GM20431 (cell line): ENCODE data around the gene RUNDC3A.

Source experiments
- in situ Hi-C: fragments of 300-500 bp; cut with MseI, MboI; formaldehyde crosslinking; loops from one replicate; pipeline ENCODE4 v1.15.0; 2020; ENCODE audit warnings: low sequenced_read_pairs; ENCODE audit not compliant: unreplicated experiment

Gene RUNDC3A

DNA sequence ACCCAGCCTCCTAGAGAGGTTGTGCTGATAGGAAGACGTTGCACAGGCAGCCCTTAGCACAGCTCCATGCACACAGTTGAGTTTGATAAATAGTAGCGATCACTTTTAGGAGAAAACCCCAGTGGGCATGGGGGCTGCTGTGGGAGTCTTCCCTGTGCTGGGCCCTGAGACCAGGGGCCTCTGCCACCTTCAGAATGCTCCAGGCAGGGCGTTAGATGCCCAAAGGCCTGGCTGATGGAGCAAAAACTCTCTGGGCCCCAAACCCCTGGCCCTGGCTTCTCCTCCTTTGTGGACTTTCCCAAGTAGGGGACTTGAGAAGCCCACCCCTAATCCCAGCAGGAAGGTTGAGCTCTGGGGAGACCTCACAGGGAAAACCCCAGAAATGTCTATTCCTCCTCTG lies 26.1 kb upstream of the RUNDC3A start:
- in situ Hi-C loops, result no loop called here

DNA sequence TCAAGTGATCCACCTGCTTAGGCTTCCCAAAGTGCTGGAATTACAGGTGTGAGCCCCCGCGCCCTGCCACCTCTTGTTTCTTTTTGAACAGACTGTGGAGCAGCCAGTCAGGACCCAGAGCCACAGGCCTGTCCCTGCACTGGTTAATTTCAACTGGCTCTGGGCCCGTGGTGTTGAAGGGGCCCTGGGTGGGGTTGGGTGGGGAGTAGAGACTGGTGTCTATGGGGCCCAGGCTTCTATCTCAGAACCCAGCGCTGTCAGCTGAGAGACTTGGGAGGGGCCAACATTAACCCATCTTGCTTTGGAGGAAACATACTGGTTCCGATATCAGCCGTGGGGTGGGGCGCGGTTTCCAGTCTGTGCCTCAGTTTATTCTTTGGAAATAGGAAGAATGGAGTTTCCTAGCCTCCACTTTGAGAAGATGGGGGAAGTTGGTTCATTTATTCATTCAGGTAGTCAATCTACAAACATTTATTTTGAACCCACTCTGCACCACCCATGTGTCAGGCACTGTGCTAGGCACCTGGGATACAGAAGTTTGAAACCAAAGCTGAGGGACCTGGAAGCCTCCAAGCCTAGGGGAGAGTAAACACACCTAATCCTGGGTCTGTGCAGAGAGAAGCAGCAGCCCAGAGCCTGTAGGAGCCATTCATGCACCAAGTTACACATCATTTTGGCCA lies 24.9 kb upstream of the RUNDC3A start:
- in situ Hi-C loops, result no loop called here

DNA sequence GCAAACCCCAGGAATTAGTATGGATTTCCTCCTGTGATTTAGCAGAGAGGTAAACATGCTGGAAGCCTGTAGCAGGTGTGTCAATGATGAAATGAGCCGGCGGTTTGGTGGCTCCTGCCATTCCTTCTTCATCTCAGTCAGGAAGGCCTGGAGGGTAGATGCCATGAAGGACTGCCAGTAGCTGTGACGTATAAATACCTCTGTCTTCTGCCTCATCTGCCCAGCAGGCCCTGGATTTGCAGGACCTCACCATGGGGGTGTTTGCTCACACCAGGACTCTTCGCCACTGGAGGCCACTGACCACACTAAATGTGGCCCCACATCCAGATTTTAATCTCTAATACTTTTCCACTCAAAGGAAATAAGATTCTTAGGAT lies 24.4 kb upstream of the RUNDC3A start:
- in situ Hi-C loops, result no loop called here

DNA sequence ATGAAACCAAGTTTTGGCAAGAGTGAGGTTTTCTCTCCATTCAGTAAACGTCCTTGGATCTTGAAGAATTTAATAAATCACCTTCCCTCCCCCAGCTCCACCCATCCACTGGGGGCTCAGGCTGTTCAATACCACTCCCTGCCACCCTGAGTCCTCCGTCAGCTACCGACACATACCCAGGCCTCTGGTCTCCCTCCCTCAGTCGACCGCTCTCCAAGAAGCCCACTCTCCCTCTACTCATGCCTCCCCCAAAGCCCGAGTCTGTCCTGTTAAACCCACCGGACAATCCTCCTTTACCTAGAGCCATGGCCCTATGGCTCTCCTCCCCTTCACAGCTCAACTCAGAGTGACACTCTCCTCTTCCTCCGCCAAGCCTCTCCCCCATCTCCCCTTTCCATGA lies 20.8 kb upstream of the RUNDC3A start:
- in situ Hi-C loops, result no loop called here

DNA sequence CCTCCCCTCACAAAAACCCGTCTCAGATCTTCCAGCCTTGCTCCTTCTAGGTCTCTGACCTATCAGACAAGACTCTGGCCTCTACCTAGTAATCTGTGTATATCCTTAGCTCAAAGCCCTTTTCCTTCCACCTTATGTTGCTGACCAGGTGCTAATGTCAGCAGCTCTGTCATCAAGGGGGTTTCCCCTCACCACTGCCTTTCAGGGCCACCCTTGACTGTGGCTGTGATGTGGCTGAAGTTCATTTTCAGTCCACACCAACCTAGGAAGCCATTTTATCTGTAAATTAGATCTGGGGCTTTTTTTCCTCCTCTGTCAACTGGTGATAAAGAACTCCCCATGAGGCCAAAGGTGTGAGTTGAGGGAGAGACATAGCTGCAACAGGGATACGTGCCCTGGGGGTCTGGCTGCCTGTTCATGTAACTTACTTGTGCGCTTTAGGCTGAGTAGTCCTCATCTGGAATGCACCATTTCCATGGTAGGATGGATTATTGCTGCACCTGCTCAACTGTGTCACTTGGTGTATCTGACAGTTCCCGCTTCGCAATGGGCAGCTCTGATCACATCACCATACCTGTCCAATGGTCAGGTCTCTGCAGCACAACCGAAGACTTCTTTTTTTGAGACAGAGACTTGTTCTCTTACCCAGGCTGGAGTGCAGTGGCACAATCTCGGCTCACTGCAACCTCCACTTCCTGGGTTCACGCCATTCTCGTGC lies 14.7 kb upstream of the RUNDC3A start:
- in situ Hi-C loops, result no loop called here

DNA sequence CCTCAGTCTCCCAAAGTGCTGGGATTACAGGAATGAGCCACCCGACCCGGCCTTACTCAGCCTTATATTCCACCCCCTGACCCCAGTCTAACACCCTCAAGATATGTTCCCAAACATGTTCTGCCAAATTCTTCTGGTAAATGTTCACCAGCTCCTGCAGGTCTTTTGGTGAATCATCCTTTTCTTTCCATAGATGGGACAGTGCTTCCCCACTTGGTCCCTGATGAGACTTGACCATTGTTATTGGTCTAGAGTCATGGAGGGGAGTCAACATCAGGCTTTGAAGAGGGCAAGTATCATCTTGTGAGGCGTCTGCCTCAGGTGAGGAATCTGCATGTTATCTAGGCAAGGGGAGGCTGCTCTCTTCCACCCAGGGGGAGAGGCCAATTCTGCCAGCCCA lies 10.4 kb upstream of the RUNDC3A start:
- in situ Hi-C loops, result no loop called here

DNA sequence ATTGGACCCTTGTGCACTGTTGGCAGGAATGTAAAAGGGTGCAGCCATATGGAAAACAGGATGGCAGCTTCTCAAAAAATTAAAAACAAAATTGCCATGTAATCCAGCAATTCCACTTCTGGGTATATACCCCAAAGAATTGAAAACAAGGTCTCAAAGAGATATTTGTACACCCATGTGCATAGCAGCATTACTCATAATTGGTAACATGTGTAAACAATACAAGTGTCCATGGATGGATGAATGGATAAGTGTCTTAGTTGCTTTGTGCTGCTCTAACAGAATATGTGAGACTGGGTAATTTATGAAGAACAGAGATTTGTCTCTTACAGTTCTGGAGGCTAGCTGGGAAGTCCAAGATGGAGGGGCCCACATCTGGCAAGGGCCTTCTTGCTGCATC lies 3.8 kb upstream of the RUNDC3A start:
- in situ Hi-C loops, result no loop called here

DNA sequence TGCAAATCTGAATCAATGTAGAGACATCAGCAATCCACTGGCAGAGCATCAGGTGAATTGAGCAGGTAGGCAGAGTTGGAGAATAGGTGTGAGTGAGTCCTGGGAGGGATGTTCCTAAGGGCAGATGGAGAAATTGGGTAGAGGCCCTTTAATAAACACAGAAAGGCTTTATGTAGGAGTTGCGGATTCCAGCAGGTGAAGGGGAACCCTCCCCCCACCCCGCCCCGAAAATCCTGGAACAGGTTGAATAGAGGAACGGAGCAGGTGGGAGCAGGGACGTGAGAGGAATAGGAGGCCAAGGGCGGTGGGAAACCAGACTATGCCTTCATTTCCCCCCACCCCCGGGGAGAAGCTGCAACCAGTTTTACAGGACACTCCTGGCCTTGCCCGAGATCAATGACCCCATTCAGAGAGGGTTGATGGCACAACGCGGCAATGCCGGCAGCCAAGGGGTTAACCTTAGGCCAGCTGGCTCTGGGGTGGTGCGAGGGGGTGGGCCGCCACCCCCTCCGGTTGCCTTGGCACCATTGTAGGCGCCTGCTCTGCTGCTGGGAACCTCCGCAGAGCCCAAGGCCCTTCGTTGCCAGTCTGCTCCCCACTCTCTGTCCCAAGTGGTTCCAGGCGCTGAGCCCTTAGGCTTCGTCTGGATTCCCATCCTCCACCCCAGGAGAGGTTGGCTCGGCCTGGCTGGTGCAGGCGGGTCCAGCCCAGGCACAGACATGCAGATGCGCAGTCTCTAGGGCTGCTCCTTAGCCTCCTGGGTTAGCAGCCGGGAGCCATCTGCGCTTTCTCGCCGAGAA lies 814 bp upstream of the RUNDC3A start:
- in situ Hi-C loops, result no loop called here

DNA sequence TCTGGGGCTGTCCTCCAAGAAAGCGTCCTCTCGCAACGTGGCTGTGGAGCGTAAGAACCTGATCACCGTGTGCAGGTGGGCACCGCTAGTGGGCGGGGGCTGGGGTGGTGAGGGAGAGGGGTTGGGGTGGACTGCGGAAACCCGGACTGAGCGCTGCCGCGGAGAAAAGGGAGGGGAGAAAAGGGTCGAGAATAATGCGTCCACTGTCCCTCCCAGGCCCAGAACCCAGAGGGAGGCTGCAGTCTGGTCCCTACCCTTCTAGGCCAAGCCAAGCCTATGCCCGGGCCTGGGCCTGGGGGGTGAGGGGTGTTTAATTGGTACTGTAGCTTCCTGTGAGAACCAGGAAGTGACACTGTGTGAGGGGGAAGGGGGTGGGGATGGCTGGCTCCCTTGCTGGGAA lies 464 bp downstream of the RUNDC3A start:
- in situ Hi-C loops, result no loop called here

DNA sequence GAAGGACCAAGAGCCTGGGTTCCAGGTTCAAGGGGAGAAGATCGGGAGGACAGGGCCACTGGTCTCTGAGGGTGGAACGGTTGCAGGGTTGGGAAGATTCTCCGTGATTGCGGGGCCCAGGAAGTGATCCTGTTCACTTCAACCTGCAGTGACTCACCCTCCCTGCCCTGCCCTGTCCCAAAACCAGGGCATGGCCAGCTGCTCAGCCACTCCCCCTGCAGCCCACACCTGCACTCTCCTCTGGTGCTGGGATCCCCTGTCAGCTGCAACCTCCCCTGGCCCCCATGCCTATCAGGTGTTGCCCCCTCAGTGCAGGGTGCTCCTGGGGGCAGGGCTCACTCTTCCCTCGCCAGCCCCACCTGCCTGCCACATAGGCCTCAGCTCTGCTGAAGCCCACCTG lies 1.1 kb downstream of the RUNDC3A start:
- in situ Hi-C loops, result no loop called here

DNA sequence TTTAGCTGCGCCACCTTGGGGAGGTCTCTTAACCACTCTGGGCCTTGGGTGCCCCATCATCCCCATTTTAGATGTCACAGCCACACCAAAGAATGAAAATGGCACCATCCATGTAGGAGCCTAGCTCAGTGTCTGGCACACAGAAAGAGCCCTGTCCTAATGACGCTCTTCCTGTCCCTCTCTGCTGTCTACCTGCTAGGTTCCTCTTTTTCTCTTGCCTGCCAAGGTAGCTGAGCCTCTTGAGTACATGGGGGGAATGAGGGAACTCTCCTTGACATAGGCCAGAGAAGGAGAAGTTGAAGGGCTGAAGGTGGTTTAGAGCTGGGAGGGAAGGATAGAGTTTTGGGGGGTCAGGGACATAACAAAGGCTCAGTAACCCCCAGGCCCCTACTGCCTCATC lies 1.8 kb downstream of the RUNDC3A start:
- in situ Hi-C loops, result loop anchor here (10.0 kb wide), 1 partner anchor 55 kb away; no protein-coding TSS in a partner anchor

DNA sequence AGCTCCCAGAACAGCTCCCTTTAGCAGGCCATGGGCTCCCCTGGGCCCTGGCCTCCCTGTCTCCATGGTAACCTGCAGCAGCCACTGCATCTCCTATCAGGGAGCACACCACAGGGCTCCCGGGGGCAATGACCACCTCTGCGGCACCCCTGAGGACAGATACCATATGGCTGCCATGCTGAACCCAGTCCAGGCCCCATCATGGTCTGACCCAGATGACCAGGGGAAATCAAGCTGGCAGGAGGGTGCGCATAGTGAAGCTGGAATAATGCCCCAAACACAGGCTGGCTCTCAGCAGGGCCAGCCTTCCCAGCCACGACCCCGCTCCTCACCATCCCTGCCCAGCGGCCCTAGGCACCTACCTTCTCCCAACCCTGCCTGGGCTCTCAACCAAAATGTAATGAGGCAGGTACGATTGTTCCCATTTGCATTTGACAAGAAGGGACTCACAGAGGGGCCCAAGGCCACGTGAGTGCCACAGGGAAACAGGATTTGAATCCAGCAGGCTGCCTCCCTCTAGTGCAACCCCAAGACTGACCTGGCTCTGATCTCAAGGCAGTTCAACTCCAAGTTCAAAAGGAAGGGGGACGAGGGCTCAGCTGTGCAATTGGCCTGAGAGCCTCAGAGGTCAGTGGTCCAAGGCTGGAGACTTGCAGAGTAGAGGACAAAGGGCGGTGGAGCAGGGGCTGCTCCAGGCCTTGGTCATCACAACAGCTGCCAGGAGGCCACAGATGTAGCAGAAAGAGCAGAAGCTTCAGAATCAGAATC lies 2.4 kb downstream of the RUNDC3A start:
- in situ Hi-C loops, result loop anchor here (10.0 kb wide), 1 partner anchor 56 kb away; no protein-coding TSS in a partner anchor

DNA sequence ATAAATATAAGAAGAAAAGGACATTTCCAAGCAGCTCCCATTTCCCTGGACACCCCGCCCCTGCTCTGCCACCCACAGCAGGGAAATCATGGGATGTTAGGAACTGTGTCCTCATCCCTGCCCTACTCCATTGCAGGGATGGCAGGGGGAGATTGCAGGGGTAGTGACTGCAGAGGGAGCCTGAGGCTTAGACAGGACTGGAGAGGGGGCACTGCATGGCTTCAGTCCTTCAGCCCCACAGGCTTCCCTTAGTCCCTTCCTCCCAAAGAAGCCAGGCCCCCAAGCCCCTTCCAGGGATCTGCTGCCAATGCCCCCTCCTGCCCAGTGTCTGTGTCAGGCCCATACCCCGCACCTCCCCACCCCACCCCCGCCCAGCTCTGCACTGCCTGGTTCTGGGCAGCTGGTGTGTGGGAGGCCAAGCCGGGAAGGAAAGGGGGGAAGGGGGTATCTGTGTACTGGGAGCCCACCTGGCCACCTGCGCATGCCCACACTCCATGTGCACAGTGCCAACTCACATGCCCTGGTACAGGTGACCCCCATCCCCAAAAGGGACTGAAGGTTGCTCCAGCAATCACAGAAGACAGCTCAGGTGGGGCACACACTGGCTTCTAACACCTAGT lies 3.3 kb downstream of the RUNDC3A start:
- in situ Hi-C loops, result loop anchor here (10.0 kb wide), 1 partner anchor 57 kb away; no protein-coding TSS in a partner anchor

DNA sequence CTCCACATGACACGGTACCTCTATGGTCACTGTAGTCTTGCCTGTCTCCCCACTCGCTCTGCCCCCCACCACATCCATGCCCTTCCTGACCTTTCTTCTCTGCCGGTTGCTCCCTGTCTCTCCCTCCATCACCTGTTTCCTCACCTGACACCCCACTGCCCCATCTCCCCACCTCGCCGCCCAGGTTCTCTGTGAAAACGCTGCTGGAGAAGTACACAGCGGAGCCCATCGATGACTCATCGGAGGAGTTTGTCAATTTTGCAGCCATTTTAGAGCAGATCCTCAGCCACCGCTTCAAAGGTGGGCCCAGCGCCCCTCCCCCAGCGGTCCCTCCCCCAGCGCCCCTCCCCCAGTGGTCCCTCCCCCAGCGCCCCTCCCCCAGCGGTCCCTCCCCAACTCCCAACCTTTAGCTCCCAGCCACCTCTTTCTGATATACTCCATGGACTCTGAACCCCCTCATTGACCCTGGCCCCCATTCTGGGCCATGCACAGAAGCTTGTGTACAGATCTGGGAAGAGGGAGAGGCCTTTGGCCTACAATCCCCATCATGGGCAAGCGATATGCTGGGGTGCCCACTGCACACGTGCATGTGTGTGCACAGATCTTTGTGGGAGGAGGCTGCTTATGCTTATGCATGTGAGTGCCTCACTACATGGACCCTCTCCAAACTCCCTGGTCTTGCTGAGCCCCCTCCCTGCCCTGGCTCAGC lies 4.1 kb downstream of the RUNDC3A start:
- in situ Hi-C loops, result loop anchor here (10.0 kb wide), 1 partner anchor 58 kb away; no protein-coding TSS in a partner anchor

DNA sequence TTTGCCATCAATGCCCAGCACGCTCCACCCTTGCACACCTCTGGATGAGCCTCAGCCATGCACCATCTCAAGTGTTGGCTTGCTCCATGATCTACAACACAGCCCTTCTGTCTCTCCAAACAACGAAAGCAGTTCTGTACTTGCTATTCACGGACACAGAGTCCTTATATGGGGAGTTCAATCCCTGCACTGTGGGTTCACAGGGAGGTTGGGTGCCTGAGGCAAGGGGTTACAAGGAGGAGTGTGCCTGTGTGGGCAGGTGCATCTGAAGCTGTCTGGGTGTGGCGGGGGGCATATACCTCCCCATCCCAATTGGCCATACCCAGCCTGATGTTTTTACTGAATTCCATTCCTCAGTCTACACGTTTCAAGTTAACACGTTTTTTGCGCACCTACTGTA lies 5.6 kb downstream of the RUNDC3A start:
- in situ Hi-C loops, result loop anchor here (10.0 kb wide), 1 partner anchor 59 kb away; no protein-coding TSS in a partner anchor

DNA sequence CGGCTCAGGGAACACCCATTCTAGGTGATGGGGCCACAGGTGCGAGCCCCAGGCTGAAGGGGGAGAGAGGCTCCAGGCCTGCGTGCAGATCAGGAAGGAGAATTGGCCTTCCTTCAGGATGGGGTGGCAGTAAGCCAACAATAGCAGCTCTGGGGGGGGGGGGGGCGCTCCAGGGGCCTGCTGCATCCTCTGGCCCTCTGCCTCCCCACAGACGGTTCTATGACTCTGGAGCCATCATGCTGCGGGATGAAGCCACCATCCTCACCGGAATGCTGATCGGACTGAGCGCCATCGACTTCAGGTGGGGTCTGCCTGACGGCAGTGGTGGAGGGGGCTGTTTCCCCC lies 6.1 kb downstream of the RUNDC3A start:
- in situ Hi-C loops, result loop anchor here (10.0 kb wide), 1 partner anchor 60 kb away; no protein-coding TSS in a partner anchor

DNA sequence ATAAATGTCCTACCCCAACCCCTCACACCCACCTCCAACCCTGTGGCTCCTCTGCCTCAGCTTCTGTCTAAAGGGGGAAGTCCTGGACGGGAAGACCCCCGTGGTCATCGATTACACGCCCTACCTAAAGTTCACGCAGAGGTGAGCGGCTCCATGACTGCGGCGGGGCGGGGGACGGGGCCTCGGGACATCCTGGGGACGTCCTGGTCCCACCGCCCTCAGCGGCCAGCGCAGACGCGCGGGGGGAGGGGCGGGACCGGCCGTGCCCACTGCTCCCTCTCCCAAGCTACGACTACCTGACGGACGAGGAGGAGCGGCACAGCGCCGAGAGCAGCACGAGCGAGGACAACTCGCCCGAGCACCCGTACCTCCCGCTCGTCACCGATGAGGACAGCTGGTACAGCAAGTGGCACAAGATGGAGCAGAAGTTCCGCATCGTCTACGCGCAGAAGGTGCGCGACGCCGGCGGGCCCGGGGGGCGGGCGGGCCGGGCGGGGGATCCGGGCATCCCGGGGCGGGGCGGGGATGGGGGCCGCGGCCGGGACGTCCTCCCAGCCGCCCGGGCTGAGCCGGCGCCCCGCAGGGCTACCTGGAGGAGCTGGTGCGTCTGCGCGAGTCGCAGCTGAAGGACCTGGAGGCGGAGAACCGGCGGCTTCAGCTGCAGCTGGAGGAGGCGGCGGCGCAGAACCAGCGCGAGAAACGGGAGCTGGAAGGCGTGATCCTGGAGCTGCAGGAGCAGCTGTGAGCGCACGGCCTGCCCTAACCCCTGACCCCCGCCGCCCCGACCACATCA lies 6.7 kb downstream of the RUNDC3A start:
- in situ Hi-C loops, result loop anchor here (10.0 kb wide), 1 partner anchor 60 kb away; no protein-coding TSS in a partner anchor
